ENCODE results near the gene PPEF1.

PPEF1 gene

DNA sequence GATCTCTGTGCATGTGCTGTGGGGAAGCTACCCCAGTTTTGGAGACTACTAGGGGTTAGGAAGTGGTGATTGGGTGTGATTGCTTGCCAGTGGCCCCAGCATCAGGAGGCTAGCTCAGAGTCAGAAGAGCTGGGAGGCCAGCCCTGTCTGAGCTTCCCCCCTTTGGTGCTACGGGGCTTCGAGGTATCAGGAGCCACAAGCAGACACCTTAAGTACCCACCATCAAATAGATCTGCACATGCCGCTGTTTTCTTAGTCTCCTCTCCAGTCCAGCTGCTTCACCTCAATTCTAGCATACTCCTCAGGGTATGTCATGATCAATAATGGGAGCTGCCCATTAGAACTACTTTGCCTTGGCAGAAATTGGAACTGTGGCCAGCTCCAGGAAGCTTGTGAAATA is 10.8 kb upstream of the PPEF1 start:
- no peaks in the 10 kb centered on the region for H3K4me1 ChIP-seq (ENCODE audit: control insufficient read depth, low read length)
- H3F3A ChIP-seq (ENCODE audit: control insufficient read depth, insufficient read depth) = no peaks in the 10 kb centered on the region
- H3K9me2 ChIP-seq (replicated peaks; ENCODE audit: control insufficient read depth, low read length) = no peaks in the 10 kb centered on the region
- no peak overlapping the region for H3K4me2 ChIP-seq (ENCODE audit: low read length)
- H3K4me3 ChIP-seq (ENCODE audit: low read length) = no peak overlapping the region
- no peaks in the 10 kb centered on the region for H3K27me3 ChIP-seq (ENCODE audit: control insufficient read depth, low read length)
- no peaks in the 10 kb centered on the region for H4K20me1 ChIP-seq (ENCODE audit: control insufficient read depth, insufficient read depth, low read depth, low read length)
- H3K79me2 ChIP-seq (ENCODE audit: control insufficient read depth, low read length) = no peaks in the 10 kb centered on the region
- H3K27ac ChIP-seq (ENCODE audit: low read depth, low read length) = no peak overlapping the region
- no peaks in the 10 kb centered on the region for H3K9me3 ChIP-seq (ENCODE audit: control insufficient read depth, insufficient read depth, low read length)
- no peaks in the 10 kb centered on the region for H3K36me3 ChIP-seq (ENCODE audit: control insufficient read depth, low read length)
- no peak for TF ChIP-seq EZH2phosphoT487 (IDR thresholded peaks at IDR 0.05; ENCODE audit: borderline replicate concordance, low read length)
- TF ChIP-seq, protein P1, sequence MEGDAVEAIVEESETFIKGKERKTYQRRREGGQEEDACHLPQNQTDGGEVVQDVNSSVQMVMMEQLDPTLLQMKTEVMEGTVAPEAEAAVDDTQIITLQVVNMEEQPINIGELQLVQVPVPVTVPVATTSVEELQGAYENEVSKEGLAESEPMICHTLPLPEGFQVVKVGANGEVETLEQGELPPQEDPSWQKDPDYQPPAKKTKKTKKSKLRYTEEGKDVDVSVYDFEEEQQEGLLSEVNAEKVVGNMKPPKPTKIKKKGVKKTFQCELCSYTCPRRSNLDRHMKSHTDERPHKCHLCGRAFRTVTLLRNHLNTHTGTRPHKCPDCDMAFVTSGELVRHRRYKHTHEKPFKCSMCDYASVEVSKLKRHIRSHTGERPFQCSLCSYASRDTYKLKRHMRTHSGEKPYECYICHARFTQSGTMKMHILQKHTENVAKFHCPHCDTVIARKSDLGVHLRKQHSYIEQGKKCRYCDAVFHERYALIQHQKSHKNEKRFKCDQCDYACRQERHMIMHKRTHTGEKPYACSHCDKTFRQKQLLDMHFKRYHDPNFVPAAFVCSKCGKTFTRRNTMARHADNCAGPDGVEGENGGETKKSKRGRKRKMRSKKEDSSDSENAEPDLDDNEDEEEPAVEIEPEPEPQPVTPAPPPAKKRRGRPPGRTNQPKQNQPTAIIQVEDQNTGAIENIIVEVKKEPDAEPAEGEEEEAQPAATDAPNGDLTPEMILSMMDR (IDR thresholded peaks at IDR 0.05; ENCODE audit: low read depth, low read length, poor library complexity, severe bottlenecking) = no peak

DNA sequence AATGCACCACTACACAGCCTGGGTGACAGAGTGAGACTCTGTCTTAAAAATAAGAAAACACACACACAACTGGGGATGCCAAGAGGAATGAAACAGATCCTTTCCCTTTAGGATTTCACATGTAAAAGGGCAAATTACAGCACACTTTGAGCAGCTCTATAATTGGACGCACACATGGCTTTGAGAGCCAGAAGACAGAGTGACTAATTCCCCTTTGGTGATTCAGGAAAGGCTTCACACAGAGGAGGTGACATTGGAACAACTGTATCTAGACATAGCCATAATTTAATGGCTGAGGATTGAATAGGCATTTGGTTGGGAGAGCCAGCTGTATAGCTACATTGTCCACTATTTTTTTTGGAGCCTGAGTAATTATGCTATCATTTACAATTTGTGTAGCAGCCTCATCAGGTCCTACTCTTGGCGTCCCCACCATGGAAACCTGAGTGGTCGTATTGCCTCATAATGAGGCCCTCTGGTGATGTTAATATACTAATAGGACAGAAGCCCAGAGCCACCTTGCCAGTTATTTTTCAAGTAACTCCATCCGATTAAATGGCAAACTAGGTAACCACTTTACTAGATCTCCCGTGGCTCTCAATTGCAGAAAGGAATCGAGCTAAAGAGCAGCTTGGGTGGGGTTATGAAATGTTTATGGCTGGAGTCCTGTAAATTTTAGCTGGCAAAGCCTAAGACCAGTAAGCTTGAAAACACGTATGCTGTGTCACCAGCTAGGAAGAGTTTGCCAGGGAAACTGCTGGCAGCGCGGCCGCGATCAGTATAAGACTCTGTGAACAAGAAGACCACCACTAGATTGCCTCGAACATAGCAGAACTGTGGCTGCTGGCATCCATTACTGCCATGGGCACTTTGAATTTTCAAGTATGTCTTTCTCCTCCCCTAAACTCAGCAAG is 8.5 kb upstream of the PPEF1 start:
- H3K9me2 ChIP-seq (replicated peaks; ENCODE audit: control insufficient read depth, low read length) = no peaks in the 10 kb centered on the region
- H3K36me3 ChIP-seq (ENCODE audit: control insufficient read depth, low read length) = no peaks in the 10 kb centered on the region
- H3K4me3 ChIP-seq (ENCODE audit: low read length) = no peak overlapping the region
- H3K79me2 ChIP-seq (ENCODE audit: control insufficient read depth, low read length) = no peaks in the 10 kb centered on the region
- H3K9me3 ChIP-seq (ENCODE audit: control insufficient read depth, insufficient read depth, low read length) = no peaks in the 10 kb centered on the region
- no peaks in the 10 kb centered on the region for H3K27me3 ChIP-seq (ENCODE audit: control insufficient read depth, low read length)
- TF ChIP-seq EZH2phosphoT487 (IDR thresholded peaks at IDR 0.05; ENCODE audit: borderline replicate concordance, low read length) = no peak
- TF ChIP-seq, protein P1 (IDR thresholded peaks at IDR 0.05; ENCODE audit: low read depth, low read length, poor library complexity, severe bottlenecking) = no peak
- H3K4me1 ChIP-seq (ENCODE audit: control insufficient read depth, low read length) = no peaks in the 10 kb centered on the region
- no peak overlapping the region for H3K27ac ChIP-seq (ENCODE audit: low read depth, low read length)
- H3K4me2 ChIP-seq (ENCODE audit: low read length) = no peak overlapping the region
- no peaks in the 10 kb centered on the region for H3F3A ChIP-seq (ENCODE audit: control insufficient read depth, insufficient read depth)
- H4K20me1 ChIP-seq (ENCODE audit: control insufficient read depth, insufficient read depth, low read depth, low read length) = no peaks in the 10 kb centered on the region

DNA sequence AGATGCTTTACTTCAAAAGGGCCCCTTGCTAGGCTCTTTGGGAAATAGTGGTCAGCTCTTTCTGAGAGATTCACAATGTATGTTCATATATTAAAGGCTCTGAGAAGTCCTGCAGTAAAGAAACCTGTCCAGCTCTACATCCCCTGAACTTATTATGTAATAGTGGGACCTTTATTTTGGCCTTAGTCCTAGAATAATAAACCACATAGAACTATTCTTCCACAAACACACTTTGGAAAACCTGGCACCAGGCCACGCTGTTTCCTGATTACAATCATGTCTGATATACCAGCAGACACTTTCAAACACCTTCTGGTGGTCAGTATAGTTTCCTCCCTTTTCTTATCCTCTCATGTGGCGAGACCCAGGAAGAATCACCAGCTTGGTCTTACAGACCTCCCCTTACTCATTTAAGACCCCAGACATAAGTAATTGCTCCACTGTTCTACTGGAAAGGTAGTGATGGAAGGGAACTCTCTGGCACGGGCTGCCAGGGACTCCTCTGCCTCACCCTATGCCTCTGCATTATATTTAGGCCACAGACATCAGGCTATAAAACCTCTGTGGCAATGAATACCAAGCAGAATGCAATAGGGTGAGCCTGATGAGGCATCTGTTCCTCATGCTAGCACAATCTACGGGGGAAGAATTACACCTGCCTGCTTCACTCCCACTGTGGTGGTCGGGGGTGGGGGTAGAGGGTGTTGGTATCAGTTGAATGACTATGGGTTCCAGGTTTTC is 5.7 kb upstream of the PPEF1 start:
- H3K9me3 ChIP-seq (ENCODE audit: control insufficient read depth, insufficient read depth, low read length) = no peaks in the 10 kb centered on the region
- no peaks in the 10 kb centered on the region for H3K4me1 ChIP-seq (ENCODE audit: control insufficient read depth, low read length)
- no peak overlapping the region for H3K4me2 ChIP-seq (ENCODE audit: low read length)
- no peaks in the 10 kb centered on the region for H3K79me2 ChIP-seq (ENCODE audit: control insufficient read depth, low read length)
- no peak overlapping the region for H3K4me3 ChIP-seq (ENCODE audit: low read length)
- H3F3A ChIP-seq (ENCODE audit: control insufficient read depth, insufficient read depth) = no peaks in the 10 kb centered on the region
- H3K9me2 ChIP-seq (replicated peaks; ENCODE audit: control insufficient read depth, low read length) = no peaks in the 10 kb centered on the region
- H3K27ac ChIP-seq (ENCODE audit: low read depth, low read length) = no peak overlapping the region
- H3K27me3 ChIP-seq (ENCODE audit: control insufficient read depth, low read length) = no peaks in the 10 kb centered on the region
- H3K36me3 ChIP-seq (ENCODE audit: control insufficient read depth, low read length) = no peaks in the 10 kb centered on the region
- no peaks in the 10 kb centered on the region for H4K20me1 ChIP-seq (ENCODE audit: control insufficient read depth, insufficient read depth, low read depth, low read length)
- TF ChIP-seq, protein P1 (IDR thresholded peaks at IDR 0.05; ENCODE audit: low read depth, low read length, poor library complexity, severe bottlenecking) = no peak
- TF ChIP-seq EZH2phosphoT487 (IDR thresholded peaks at IDR 0.05; ENCODE audit: borderline replicate concordance, low read length) = no peak

Data from DOHH2 (cell line).